H4 (cell line): Measurements from ENCODE around the gene ATG13. TPM values are rescaled to one million over a fixed set of nuclear protein-coding genes. Genes with fewer than 3 reads are reported as not detected.

ENCODE experiments used
- DNase-seq: peaks from one replicate; pipeline ENCODE4 v3.0.0-alpha.2; 2015; ENCODE audit warnings: low spot score
- total RNA-seq: library from RNA; depleted of rRNA; stranded (reverse); fragments of >200 nt; shearing (Covaris generic); gene quantifications from 2 replicates; pipeline ENCODE4 v1.2.3, GENCODE V29; 2014

Gene ATG13
- total RNA-seq, 1 experiment from 2014 or later = 88.3 TPM

DNA sequence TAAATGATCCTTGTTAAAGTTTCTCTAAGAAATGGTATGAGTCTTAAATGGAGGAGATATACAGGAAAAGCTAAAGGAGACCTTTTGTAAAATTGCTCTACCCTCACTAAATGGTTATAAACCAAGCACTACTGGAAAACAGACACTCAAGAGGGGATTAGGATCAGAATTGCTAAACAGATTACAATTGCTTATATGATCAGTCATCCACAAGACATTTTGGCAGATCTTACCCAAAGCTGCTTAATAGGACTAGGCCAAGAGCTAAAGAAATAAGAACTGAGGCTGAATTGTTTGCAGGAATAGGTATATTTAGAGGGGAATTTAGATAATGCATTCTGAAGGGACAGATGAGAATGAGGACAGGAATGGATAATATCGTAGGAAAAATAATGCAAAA, 9.8 kb upstream of the ATG13 start:
- DNase-seq = no peak

DNA sequence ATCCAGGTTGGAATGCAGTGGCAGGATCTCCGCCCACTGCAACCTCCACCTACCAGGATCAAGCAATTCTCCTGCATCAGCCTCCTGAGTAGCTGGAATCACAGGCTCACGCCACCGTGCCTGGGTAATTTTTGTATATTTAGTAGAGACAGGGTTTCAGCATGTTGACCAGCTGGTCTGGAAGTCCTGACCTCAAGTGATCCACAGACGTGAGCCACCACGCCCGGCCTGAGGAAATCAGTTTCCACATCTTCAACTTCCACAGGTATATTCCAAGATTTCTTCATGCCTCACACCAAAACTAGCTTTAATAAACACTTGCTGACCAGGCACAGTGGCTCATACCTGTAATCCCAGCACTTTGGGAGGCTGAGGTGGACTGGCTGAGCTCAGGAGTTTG, 8.0 kb upstream of the ATG13 start:
- no peak for DNase-seq

DNA sequence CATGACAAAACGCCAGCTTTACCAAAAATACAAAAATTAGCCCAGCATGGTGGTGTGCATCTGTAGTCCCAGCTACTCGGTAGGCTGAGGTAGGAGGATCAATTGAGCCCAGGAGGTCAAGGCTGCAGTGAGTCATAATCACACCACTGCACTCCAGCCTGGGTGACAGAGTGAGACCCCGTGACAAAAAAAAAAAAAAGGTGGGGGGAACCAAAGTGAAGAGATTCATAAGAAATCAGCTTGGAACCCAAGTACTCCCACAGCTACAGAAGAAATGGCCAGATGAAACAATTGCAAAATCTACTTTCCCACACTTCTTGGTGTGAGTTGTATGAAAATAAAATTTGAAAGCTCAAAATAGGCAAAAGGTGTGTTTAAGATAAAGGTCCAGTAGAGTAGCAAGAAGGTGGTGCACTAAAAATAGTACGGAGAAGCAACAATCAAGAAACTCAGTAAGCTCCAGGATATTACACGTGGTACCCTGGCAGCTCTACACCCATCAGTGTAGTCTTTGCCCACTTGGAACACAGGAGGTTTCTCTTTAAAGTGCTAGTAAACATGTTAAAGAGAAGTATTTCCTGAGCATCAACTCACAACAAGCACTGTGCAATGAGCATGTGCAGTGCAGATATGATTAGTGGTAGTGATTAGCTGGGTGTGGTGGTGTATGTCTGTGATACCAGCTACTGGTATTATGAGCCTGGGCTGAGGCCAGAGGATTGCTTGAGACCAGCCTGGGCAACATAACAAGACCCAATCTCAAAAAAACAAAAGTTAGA, 5.6 kb upstream of the ATG13 start:
- no peak for DNase-seq

DNA sequence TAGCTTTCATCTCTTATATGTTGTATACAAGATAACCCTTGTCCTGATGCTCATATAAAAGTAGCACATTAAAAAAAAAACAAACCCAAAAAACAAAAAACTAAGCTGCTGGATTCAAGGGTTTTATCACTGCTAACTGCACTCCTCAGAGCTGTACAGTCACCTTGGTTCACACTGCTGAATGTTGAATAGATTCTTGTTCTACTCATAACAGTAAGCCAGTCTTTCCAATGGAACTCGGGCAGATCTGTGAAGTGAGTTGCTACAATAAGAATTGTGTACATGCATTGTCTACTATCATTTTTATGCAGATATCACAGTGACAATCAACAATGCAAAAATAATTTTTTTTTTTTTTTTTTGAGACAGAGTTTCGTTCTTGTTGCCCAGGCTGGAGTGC, 5.0 kb upstream of the ATG13 start:
- DNase-seq = no peak

DNA sequence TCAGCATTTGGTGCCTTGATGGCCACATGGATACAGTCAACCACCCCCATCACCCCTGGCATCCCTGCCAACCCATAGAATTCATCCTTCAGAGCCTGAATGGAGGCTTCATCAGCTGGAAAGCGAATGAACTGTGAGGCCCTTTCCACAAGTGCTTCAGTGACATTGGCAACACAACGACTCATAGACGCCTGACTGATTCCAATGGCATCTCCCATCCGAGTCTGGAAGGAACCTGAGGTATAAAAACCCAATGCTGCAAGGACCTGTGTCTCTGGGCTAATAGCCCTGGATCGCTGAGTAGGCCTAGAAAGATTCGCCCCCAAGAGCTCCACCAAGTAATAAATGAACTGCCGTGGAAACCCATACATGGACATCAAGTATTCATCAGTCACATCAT, 1.6 kb upstream of the ATG13 start:
- DNase-seq = no peak

DNA sequence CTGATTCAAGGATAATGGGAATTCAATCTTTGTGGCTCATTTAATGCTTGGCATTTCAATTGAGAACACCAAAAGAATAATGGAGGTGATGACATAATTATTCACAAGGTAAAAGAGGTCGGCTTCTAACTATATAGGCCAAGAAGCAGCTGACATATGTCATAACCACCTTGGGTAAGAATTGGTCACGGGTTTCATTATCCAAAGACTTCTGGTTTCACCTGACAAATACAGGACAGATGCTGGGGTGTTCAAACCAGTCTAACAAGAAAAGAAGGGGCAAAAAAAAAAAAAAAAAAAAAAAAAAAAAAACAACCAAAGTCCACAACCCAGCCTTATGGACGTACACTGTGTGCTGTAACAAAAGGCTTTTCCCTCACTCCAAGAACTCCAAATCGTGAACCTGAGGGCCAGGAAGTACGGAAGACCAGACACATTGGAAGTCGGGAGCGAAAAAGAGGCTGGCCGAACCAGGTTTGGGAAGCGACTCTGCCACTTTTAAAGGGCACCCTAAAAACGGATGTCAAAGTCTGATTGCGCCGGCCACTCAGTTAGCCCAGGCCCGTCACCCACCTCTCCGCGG, 711 bp upstream of the ATG13 start:
- DNase-seq = no peak

DNA sequence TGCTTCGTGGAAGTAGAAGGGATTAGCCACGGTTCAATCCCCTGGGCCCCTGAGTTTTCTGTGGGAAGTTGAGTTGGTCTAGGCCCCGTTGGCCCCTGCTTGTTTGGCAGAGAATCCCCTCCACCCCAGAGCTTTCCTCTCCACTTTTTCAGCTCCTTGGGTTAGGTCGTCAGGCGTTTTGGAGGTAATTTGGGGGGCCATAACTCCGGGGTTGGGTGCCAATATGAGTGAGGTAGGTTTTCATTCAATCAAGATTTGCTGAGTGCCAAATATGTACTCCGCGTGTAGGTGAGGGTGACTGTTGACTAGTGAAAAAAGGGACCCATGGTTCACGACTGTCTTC, 590 bp downstream of the ATG13 start:
- DNase-seq = no peak

DNA sequence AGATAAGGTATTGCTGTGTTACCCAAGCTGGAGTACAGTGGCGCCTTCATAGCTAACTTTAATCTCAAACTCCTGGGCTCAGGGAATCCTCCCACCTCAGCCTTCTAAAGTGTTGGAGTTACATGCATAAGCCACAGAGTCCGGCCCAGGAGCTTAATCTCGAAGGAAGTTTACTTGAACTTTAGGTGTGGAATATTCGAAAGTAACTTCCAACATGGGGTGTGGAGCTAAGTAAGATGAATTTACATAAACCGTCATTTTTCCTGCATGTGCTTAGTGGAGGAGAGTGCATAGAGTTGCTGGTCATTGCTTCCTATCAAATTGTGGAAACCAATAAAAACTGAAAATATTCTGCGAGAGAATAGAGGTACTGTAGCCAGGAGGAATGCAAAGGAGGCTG, 1.5 kb downstream of the ATG13 start:
- DNase-seq = no peak

DNA sequence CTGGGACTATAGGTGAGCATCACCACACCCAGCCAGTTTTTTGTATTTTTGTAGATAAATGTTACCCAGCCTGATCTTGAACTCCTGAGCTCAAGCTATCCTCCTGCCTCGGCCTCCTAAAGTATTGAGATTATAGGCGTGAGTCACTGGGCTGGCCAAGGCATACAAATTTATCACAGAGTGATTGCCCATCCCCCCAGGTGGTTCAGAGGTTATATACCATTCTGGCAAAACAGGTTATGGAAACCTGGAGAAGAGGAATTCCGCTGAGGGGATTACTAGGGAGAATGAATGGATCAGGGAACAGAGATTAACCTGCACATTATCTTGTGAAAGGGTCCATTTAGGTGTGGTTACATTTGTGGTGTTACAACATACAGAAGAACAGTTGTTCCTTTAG, 8.1 kb downstream of the ATG13 start:
- no peak for DNase-seq

DNA sequence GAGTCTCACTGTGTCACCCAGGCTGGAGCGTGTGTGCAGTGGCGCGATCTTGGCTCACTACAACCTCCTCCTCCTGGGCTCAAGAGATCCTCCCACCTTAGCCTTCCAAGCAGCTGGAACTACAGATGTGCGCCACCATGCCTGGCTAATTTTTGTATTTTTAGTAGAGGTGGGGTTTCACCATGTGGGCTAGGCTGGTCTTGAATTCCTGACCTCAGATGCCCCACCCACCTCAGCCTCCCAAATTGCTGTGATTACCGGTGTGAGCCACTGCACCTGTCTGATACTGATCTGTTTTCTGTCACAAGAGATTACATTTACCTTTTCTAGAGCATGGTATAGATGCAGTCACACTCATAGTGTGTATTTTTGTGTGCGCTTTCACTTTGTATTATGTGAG, 11.6 kb downstream of the ATG13 start:
- no peak for DNase-seq

DNA sequence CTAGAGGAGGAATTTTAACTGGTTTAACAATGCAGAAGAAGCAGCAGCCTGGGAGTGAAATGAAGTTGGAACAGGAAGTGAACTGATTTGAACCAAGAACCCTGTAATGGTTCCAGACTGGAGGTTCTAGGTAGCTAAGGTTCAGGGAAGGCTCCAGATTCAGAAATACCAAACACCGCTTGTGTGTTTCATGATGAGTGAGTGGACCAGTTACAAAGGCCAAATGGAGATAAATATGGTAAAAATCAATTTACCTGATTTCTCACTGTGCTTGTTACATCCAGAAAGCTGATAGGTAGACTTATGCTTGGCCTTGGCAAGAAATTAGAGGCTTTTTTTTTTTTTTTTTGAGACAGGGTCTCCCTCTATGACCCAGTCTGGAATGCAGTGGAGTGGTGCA, 12.9 kb downstream of the ATG13 start:
- DNase-seq = no peak

DNA sequence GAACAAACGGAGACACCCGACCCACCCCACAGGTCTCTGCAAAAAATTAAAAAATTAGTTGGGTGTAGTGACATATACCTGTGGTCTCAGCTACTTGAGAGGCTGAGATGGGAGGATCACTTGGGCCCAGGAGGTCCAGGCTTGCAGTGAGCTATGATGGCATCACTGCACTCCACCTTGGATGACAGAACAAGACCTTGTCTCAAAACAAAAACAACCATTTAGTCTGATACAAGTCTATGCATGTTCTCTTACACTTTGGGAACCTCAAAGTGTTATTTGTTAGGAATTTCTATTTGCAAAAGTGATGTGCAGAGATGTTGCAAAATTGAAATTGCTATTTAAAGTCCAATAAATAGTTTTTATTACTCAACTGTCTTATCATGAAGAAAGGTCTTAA, 14.3 kb downstream of the ATG13 start:
- DNase-seq = no peak

DNA sequence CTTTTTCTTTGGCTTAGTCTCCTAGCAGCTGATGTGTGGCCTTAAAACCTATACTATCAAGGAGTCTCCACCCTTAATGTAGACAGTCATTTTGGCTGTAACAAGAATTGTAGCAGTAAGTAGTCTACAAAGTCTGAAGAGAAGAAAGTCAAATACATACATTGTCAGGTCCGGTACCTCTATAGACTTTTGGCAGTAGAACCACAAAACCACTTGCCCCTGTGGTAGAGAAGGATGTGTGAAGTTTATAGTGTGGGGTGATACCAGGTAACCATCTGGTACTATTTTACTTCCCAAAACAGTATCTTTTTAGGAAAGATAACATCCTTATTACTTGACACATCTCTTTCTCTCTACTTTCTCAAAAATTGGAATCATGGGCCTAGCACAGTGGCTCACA, 15.1 kb downstream of the ATG13 start:
- no peak for DNase-seq

DNA sequence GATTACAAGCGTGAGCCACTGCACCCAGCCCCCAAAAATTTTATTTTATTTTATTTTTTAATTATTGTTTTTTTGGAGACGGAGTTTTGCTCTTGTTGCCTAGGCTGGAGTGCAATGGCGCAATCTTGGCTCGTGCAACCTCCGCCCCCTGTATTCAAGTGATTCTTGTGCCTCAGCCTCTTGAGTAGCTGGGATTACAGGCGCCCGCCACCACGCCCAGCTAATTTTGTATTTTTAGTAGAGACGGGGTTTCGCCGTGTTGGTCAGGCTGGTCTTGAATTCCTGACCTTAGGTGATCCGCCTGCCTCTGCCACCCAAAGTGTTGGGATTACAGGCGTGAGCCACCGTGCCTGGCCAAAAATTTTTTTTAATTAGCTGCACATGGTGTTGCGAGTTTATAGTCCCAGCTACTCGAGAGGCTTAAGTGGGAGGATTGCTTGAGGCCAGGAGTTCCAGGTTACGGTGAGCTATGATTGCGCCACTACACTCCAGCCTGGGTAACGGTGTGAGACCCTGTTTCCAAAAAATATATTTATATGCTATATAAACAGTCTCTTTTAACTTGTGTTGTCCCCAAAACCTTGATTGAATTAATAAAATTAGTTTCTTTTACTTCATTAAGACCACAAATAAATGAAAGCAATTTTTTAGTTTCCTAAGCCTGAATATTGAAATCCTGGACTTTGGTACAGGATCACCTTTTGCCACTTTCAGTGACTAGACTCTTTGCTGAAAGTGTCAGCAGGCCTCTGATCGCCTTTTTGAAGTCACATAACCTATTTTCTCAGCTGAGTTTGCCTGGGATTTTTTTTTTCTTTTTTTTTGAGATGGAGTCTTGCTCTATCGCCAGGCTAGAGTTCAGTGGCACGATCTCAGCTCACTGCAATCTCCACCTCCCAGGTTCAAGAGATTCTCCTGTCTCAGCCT, 16.2 kb downstream of the ATG13 start:
- no peak for DNase-seq

DNA sequence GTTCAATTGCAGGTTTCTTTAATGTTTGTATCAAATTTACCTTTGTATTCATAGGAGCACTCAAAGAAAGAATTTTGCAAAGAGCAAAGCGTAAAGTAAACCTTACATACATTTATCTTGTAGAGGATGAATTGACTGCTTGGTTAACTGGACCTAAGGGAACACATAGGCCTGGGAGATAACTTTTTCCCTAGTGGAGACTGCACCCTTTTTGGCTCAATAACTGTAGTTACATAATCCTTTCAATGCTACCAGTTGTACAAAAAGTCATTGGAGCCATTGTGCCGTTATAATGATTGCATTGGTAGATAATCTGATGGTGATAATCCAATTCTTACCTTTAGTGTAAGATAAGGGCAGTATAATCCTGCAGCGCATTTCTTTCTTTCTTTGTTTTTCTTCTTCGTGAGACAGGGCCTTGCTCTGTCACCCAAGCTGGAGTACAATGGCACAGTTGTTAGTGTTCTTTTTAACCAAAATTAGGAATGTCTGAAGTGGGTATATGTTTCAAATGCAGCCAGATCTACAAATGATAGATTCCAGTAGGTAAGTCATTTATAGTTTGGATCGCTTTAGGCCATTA, 18.3 kb downstream of the ATG13 start:
- no peak for DNase-seq

DNA sequence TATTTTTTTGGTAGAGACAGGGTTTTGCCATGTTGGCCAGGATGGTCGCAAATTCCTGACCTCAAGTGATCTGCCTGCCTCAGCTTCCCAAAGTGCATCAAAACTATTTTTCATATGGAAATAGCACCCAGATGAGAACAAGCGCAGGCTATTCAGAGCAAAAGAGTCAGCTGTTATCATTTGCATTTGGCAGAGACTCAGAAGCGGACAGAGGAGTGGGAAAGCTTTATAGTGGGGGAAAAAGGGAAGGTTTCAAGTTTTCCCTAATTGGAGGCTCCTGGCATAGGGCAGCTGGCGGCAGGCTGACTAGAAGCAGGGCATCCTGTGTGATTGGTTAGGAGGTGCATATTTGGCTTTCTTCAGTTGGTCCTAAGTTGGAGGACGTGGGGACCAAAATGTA, 20.2 kb downstream of the ATG13 start:
- DNase-seq = no peak

DNA sequence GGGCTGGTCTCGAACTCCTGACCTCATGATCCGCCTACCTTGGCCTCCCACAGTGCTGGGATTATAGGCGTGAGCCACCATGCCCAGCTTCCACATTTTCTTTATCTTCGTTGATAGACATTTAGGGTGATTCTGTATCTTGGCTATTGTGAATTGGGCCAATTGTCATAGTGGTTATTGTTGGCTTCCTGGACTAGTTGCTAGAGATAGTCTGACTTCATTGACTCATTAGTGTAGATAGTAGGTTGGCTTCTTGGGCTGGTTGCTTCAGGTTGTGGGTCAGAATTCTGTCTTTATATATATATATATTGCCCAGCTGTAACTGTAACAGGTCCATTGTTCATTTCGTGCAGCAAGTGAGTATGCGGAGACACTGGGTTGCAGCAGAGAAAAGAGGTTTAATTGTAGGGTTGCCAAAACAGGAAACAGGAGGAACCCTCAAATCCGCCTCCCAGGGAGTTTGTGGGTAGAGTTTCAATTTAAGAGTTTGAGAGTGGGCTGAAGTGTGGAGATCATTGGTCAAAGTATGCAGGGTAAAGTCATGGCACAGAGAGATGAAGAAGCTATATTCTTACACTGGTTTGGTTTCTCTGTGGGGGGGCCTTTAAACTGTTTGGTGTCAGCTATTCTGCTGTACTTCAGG, 22.0 kb downstream of the ATG13 start:
- no peak for DNase-seq

DNA sequence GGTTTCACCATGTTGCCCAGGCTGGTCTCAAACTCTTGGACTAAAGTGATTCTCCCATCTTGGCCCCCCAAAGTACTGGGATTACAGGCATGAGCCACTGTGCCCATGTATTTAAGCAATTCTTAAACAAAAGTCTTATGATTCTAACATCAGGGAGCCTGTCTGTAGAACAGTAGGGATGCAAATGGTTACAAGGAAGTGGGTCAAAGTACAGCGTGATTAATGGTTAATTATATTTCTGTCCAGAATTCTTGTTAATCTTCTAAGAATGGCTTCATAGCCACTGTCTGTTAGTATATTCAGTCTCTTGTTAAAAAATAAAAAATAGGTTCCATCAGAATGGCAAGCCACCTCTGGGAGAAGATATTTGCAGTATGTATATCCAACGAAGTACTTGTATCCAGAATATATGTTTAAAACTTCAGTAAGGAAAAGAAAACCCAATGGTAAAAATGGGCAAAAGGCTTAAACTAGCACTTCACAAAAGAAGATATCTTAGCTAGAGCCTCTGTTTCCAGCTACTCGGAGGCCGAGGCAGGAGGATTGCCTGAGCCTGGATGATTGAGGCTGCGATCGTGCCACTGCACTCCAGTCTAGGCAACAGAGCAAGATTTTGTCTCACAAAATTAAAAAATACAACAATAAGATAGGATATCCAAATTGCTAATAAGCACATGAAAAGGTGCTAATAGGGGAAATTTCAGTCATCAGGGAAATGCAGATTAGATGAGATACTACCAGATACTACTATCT, 22.9 kb downstream of the ATG13 start:
- DNase-seq = no peak

DNA sequence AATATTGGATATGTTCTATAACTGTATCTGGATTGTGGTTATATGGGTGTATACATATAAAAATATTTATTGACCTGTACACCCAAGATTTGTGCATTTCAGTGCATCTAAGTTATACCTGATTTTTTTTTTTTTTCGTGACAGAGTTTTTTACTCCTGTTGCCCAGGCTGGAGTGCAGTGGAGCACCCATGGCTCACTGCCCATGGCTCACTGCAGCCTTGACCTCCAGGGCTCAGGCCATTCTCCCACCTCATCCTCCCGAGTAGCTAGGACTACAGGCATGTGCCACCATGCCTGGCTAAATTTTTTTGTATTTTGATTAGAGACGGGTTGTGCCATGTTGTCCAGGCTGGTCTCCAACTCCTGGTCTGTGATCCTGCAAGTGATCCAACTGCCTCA, 24.3 kb downstream of the ATG13 start:
- no peak for DNase-seq

DNA sequence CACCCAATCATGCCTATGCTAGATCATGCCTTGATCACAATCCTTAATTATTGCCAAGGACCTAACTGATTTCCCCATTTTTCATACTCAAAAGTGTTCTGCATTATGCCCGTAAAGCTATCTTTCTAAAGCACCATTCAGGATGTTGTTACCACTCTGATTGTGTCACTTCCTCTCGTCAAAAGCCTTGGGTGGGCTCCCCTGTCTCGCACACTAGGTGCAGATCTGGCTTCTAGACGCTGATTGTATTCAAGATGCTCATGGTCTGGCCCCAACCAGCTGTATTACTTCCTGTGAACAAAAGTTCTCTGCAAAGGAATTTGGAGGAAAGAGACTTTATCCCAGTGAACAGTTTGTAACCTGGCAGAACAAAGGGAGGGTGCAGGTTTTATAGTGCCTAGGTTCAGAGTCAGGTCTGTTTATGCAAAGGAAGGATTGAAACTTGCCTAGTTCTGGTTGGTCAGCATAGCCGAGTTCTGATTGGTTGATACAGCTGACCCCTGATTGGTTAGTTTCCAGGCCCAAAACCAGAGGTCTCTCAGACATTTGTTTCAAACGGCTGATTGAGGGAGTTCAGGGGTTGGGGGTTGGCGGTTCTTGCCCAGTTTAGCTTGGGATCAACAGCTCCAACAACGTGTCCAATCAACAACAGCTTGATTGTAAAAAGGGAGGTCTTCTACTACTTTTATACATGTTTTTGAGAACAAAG, 25.4 kb downstream of the ATG13 start:
- no peak for DNase-seq

DNA sequence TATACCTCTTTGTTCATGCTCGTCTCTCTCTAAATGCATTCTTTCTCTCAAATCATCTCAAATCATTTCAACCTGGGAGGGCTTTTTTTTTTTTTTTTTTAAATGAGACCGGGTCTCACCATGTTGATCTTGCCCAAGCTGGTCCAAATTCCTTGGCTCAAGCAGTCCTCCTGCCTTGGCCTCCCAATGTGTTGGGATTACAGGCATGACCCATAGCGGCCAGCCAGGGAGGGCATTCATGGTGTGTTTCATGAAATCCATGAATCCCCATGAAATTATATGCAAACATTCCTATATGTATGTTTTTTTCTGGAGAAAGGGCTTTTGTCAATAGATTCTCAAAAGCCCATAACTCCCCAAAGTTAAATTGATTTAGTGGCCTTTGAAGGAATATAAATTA, 26.2 kb downstream of the ATG13 start:
- DNase-seq = no peak
